DND-41 (cell line): ENCODE measurements around the gene ITGA7.

ENCODE experiments used
- CTCF ChIP-seq: IDR thresholded peaks from 2 replicates; pipeline ENCODE4 v1.5.1; 2012; ENCODE audit warnings: borderline replicate concordance, low read length, moderate library complexity, mild to moderate bottlenecking; ENCODE audit not compliant: poor library complexity, severe bottlenecking; ENCODE audit errors: extremely low read depth
- EZH2 ChIP-seq: IDR thresholded peaks from 3 replicates; pipeline ENCODE4 v1.6.1; 2012; ENCODE audit warnings: borderline replicate concordance, low read depth, mild to moderate bottlenecking, moderate library complexity, low read length, inconsistent platforms; ENCODE audit not compliant: severe bottlenecking

- TF ChIP-seq CTCF (no peak), EZH2 (no peak)
These were observed 21.2 kb downstream of the ITGA7 start for GRCh38 chr12:55686366-55687010.
